ENCODE data around the gene PKP1.
A peak's percentile ranks its signal among the peaks of the same experiment; 100 is the strongest.

Gene PKP1

DNA sequence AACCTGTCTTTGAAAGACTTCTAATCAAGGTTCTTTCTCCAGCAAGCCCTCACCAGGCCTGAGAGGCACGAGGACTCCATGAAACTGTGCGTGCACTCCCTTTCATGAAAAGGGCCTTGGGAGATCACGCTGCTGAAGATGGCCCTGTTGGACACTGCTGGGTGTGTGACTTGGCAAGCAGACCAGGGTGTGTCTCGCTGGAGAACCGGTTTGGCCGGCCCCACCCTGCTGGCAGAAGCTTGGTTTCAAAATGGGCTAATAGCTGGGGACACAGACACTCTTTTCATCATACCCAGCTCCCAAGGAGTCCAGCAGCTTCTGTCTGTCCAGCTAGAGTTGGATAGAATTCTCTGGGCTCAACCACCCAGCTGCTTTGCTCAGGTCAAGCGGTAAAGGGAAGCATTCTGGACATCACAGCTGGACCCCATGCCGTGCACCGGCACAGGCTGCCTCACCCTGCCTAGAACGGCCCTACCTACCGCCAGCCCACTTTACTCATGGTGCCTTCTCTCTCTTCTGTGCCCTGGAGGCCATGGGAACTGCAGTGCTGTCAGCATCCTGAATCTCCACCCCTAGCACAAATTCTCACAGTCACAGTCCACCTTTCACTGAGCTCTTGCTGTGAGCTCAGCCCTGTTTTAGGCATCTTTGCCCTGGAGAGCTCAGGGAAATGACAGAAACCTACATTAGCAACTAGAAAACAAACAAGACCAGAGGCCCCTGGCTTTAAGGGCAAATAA, 24.6 kb downstream of the PKP1 start:
- Histone ChIP-seq H3K36me3 (ENCODE audit: low read length) (no peaks in the 10 kb centered on the region), H3K4me3 (ENCODE audit: insufficient read depth, low read length, poor library complexity, severe bottlenecking) (no peak overlapping the region), H3F3A (ENCODE audit: insufficient read depth) (no peaks in the 10 kb centered on the region), H3K27me3 (ENCODE audit: low read length) (no peaks in the 10 kb centered on the region), H3K27ac (ENCODE audit: low read depth, low read length) (no peak overlapping the region), H2AFZ (ENCODE audit: low read depth, low read length, severe bottlenecking) (no peak overlapping the region), H3K79me2 (ENCODE audit: insufficient read depth, low read length) (no peaks in the 10 kb centered on the region), H4K20me1 (ENCODE audit: low read depth, low read length) (no peaks in the 10 kb centered on the region), H3K4me2 (ENCODE audit: low read depth, low read length, poor library complexity, severe bottlenecking) (no peak overlapping the region), H3K9me3 (ENCODE audit: insufficient read depth, low read length) (no peaks in the 10 kb centered on the region), H3K9me2 (replicated peaks; ENCODE audit: insufficient read depth, low read length) (no peaks in the 10 kb centered on the region), H3K9ac (ENCODE audit: low read length) (no peak overlapping the region)
- TF ChIP-seq, protein P1, sequence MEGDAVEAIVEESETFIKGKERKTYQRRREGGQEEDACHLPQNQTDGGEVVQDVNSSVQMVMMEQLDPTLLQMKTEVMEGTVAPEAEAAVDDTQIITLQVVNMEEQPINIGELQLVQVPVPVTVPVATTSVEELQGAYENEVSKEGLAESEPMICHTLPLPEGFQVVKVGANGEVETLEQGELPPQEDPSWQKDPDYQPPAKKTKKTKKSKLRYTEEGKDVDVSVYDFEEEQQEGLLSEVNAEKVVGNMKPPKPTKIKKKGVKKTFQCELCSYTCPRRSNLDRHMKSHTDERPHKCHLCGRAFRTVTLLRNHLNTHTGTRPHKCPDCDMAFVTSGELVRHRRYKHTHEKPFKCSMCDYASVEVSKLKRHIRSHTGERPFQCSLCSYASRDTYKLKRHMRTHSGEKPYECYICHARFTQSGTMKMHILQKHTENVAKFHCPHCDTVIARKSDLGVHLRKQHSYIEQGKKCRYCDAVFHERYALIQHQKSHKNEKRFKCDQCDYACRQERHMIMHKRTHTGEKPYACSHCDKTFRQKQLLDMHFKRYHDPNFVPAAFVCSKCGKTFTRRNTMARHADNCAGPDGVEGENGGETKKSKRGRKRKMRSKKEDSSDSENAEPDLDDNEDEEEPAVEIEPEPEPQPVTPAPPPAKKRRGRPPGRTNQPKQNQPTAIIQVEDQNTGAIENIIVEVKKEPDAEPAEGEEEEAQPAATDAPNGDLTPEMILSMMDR (IDR thresholded peaks at IDR 0.05; ENCODE audit: insufficient read depth, low read length, poor library complexity, severe bottlenecking): no peak
- no peak for TF ChIP-seq EZH2phosphoT487 (conservative IDR thresholded peaks at IDR 0.05; ENCODE audit: low read length)

DNA sequence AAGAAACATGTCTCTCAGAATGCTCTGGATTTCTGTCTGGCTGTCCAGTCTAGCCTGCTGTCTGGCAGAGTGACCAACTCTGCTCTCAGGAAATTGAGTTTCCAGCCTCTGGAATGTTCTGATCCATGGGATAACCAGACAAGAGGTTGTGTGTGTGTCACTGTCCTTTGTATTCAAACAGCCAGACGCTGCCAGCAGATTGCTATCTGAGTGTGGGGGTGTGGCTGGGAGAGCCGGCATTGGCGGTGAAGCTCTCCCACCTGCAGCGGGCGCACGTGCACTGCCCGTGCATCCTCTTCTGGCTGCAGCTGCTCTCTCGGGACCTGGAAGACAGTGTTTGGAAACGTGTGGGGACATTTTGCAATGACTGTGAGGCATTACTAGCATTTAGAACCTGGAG, 26.1 kb downstream of the PKP1 start:
- H3K36me3 ChIP-seq (ENCODE audit: low read length): no peaks in the 10 kb centered on the region
- no peaks in the 10 kb centered on the region for H3K27me3 ChIP-seq (ENCODE audit: low read length)
- H4K20me1 ChIP-seq (ENCODE audit: low read depth, low read length): no peaks in the 10 kb centered on the region
- no peak overlapping the region for H3K27ac ChIP-seq (ENCODE audit: low read depth, low read length)
- no peaks in the 10 kb centered on the region for H3F3A ChIP-seq (ENCODE audit: insufficient read depth)
- no peak overlapping the region for H3K4me3 ChIP-seq (ENCODE audit: insufficient read depth, low read length, poor library complexity, severe bottlenecking)
- no peak overlapping the region for H3K9ac ChIP-seq (ENCODE audit: low read length)
- TF ChIP-seq EZH2phosphoT487 (conservative IDR thresholded peaks at IDR 0.05; ENCODE audit: low read length): no peak
- TF ChIP-seq, protein P1 (IDR thresholded peaks at IDR 0.05; ENCODE audit: insufficient read depth, low read length, poor library complexity, severe bottlenecking): peak; percentile 28
- H2AFZ ChIP-seq (ENCODE audit: low read depth, low read length, severe bottlenecking): no peak overlapping the region
- no peaks in the 10 kb centered on the region for H3K9me2 ChIP-seq (replicated peaks; ENCODE audit: insufficient read depth, low read length)
- H3K79me2 ChIP-seq (ENCODE audit: insufficient read depth, low read length): no peaks in the 10 kb centered on the region
- H3K4me2 ChIP-seq (ENCODE audit: low read depth, low read length, poor library complexity, severe bottlenecking): no peak overlapping the region
- no peaks in the 10 kb centered on the region for H3K9me3 ChIP-seq (ENCODE audit: insufficient read depth, low read length)

DNA sequence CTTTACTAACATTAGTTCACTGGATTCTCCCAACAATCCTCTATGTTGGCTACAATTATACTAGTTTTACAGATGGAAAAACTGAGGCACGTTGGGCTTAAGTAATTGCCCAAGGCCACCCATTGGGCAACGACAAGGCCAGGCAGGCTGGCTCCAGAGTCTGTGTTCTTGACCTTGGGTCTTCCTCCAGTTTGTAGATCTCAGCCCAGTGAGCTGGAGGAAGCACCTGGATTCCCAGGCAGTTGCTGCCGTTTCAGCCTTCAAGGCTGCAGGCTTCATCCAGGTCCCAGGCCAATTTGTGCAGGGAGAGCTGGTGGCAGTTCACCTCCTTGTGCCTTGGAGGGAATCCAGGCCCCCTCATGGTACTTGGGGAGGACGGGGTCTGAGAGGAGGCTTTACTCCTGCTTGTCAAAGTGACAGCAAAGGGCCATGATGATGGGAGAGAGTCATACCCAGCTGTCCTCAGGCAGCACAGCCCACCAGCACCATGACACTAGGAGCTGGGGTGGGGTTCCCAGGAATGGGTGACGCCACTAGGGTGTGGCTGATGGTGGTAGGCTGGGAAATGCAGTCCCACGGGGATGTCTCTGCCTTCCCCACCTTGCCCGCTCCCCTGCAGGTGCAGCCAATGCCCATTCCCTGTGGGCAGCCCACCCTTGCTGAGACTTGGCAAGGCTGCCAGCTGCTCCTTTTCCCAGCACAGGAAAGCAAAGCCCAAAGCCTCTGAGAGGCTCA, 27.1 kb downstream of the PKP1 start:
- Histone ChIP-seq H3K4me2 (ENCODE audit: low read depth, low read length, poor library complexity, severe bottlenecking) (no peak overlapping the region), H3K36me3 (ENCODE audit: low read length) (no peaks in the 10 kb centered on the region), H3K9ac (ENCODE audit: low read length) (no peak overlapping the region), H3K27ac (ENCODE audit: low read depth, low read length) (no peak overlapping the region), H2AFZ (ENCODE audit: low read depth, low read length, severe bottlenecking) (no peak overlapping the region), H3K4me3 (ENCODE audit: insufficient read depth, low read length, poor library complexity, severe bottlenecking) (no peak overlapping the region), H4K20me1 (ENCODE audit: low read depth, low read length) (no peaks in the 10 kb centered on the region), H3K9me3 (ENCODE audit: insufficient read depth, low read length) (no peaks in the 10 kb centered on the region), H3F3A (ENCODE audit: insufficient read depth) (no peaks in the 10 kb centered on the region), H3K79me2 (ENCODE audit: insufficient read depth, low read length) (no peaks in the 10 kb centered on the region), H3K9me2 (replicated peaks; ENCODE audit: insufficient read depth, low read length) (no peaks in the 10 kb centered on the region), H3K27me3 (ENCODE audit: low read length) (no peaks in the 10 kb centered on the region)
- TF ChIP-seq, protein P1 (IDR thresholded peaks at IDR 0.05; ENCODE audit: insufficient read depth, low read length, poor library complexity, severe bottlenecking): no peak
- TF ChIP-seq EZH2phosphoT487 (conservative IDR thresholded peaks at IDR 0.05; ENCODE audit: low read length): no peak
